ENCODE data around the gene DUSP7.

DUSP7 gene

DNA sequence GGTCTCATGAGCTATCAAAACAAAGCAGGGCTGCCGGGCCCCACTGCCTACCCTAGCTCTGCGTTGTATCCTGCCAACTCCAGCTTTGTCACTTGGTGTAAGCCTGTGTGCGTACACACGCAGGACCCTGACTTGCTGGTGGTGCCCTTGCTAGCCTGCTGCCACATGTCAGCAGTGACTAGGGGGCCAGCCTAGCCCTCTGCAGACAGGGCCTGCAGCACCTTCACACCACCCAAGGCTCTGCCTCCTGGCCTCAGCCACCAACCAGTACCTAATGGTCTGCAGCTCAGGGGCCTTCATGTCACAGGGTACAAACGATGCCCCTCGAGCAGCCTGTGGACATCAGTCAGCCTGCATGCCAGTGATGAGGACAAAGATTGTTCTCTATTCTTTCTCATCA lies 30.1 kb upstream of the DUSP7 start:
- no peak for DNase-seq (ENCODE audit: low spot score)

DNA sequence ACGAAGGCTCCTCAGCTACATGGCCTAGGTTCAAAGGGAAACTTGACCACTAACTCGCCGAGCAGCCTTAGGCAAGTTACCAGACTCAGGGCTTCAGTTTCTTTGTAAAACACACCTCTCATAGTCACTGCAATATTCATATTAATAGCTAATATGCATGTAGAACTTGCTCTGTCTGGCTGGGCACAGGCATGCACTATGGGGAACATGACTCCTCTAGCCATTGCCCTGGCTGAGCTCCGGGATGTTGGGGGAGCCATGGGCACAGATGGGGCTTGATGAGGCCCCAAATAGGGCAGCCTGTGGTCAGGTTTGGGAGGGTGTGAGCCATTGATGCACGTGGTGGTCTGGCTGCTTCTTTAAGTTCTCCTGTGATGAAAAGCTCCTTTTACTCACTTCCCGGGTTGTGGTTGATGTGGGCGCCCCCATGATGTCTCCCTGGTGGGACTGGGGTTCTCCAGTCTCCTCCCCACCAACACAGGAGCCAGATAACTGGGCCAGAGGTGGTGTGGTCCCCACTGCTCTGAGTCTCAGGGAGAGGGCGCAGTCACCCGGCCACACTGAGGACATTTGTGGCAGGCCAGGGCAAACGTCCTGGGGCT lies 29.4 kb upstream of the DUSP7 start:
- DNase-seq (ENCODE audit: low spot score), result no peak

GRCh38 chr3:52084954-52085680 lies 28.7 kb upstream of the DUSP7 start:
- no peak for DNase-seq (ENCODE audit: low spot score)

GRCh38 chr3:52084216-52084945 lies 28.0 kb upstream of the DUSP7 start:
- no peak for DNase-seq (ENCODE audit: low spot score)

GRCh38 chr3:52083556-52084087 lies 27.3 kb upstream of the DUSP7 start:
- no peak for DNase-seq (ENCODE audit: low spot score)

DNA sequence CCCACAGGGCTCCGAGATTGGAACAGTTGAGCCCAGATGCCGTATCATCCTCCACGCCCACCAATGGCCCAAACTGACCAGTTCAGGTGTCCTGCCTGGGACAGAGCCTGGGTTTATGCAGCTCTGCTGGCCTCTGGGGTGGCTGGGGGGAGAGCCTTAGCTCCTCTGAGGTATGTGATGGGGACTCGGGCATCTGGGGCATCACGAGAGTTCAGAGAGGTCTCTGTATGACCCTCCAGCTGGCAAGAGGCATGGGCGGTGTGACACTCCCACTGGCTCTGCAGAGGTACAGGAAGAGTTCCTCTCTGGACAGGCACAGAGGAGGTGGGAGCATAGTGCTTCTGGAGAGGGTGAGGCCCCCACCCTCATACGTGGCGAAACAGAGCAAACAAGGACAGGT lies 26.6 kb upstream of the DUSP7 start:
- no peak for DNase-seq (ENCODE audit: low spot score)

DNA sequence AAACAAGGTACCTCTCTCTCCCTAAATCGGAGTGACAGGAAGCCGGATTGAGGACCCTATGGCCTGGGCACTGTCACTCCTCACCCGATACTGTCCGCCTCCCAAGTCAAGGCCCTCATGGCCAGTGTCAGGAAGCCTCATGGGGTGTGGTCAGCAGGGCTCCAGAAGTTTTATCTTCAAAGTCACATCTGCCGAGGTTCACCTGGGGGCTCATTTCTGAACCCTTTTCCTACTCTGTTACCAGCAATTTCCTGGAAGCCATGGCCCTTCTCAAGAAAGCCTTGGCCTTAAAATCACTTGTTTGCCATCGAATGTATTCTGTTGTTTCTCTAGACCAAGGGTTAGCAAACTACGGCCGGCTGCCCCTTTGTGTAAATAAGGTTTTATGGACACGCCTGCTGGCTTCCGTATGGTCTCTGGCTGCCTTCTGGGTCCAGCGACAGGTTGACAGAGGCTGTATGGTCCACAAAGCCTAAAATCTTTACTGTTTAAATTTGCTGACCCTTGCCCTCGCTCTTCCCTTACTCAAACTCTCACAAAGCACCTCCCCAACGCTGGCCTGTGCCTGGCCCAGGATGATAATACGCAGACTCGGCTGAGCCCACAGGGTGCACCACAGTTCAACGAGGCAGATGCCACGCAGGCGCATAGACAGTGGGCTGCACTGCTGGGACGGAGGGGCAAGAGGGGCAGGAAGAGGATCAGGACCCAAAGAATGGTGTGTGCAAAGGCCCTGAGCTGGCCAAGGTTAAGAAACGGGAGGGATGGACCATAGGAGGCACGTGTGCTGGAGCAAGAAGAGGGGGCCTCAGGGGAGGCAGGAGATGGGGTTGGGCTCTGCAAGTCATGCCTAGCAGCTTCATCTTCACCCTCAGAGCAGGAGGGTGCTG lies 24.7 kb upstream of the DUSP7 start:
- DNase-seq (ENCODE audit: low spot score), result no peak

DNA sequence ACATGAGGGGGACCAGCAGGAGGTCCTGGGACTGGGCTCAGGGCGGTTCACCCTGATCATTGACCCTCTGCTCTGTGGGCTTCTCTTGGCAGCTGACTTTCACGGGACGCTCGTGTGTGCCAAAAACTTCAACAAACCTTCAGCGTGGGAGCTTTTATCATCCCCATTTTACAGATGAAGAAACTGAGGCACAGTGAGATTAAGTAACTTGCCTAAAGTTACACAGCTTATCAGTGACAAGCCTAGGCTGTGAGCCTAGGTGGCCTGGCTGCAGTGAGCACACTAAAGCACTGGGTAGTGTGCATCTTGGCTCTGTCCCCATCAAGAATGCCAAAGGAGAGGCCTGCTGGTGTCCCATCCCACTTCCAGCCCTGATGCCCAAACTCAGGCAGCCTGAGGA lies 23.6 kb upstream of the DUSP7 start:
- no peak for DNase-seq (ENCODE audit: low spot score)

DNA sequence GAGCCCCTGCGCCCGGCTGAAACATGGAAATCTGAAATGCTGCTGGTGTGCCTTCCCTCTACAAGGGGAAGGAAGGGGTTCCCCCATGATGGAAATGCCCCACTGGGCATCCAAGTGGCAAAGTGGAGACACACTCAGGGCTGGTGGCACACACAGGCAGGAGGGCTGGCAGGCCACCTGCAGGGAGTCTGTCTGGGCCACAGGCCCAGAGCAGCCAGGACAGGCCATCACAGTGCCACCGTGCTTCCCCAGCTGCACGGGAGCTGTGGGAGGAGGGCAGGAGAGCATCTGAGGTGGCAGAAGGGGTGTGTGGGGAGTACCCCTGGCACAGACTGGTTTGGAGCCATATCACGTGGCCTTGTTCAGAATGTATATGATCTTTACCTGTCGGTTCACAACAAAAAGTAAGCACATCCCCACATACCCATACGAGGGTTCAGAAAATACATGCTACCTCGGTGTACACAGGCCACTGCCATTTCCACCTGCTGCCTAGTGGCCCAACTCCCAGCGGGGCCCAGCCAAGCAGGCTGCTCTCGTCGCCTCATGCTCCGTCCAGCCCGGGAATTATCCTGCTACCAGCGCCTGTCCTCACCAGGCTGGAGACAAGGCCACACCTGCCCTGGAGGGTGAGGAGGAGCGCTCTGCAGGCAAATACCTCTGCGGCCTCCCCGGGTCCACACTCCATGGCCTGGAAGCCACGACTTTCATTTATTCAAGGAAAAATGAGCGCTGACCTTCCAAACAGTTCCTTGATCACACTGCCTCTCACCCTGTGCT lies 22.6 kb upstream of the DUSP7 start:
- no peak for DNase-seq (ENCODE audit: low spot score)

DNA sequence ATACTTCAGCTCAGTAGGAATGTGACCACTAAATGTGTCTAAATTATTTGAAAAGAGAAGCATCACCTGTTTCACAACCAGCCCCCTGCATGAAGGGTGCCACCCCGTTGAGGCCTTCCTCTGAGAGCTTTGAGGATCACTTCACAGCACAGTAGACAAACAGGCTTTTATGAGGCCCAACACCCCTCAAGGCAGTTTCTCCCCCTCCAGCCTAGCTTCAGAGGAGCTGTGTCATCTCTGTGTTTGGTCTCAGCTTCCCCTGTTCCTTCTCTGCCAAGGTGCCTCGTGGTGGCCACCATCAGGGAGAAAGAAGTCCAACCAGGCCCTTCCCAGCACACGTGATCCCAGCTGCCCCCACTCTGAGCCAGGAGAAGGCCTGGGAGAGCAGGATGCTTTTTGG lies 21.6 kb upstream of the DUSP7 start:
- DNase-seq (ENCODE audit: low spot score), result no peak

DNA sequence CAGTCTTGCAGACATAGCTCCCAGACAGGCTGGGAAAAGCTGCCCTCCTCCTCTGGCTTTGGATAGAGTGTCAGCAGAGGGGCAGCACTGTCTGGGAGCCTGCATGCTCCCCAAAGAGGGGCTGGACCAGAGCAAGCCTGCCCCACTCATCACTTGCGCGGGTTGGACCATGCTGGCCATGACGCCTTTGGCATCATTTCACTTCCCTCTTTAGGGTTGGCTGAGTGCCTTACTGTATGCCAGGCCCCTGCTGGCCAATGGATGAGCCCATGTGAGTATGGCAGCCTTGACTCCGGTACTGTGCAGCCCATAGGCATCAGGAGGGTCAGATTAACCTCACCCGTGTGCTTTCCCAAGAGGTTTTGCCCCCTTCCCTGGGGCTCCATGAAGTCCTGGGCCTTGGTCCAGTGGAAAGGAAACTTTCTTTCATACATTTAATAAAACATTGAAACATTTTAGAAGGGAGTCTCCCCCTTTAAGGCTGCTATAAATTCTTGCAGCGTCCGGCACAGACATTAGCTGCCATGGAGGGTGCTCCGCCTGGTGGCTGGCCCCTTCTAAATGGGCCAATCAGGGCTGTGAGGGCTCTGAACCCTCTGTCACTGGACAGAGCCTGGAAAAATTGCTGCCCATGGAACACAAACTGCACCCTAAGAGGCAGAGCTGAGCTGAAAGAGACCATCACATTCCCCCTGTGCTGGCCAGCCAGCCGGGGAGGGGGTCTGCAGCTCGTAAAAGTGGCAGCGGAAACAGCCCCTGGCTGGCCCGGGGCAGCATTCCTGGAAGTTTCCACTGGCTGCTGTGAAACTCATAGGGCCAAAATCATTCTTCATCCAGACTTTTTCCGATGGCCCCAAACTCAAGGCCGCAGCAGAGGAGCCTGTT lies 20.8 kb upstream of the DUSP7 start:
- no peak for DNase-seq (ENCODE audit: low spot score)

DNA sequence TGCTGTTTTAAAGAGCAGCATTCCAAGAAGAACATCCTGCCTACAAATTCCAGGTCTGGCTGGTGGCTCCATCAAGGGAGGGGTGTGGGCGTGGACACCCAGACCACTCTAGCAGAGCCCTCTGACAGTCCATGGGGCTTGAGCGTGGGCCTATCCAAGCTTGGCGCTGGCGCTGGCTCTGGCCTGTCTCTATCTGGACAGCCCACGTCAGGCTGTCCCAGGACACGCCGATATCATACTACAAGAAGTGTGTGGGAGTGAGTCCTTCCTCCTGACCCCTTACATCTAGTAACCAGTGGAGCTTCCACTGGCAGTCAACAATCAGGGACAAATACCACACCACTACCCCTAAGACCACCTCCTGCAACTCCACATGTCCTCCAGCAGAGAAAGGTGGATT lies 17.1 kb upstream of the DUSP7 start:
- DNase-seq (ENCODE audit: low spot score), result no peak

GRCh38 chr3:52072471-52072870 lies 16.1 kb upstream of the DUSP7 start:
- no peak for DNase-seq (ENCODE audit: low spot score)

- no peak for DNase-seq (ENCODE audit: low spot score)
These were observed 15.6 kb upstream of the DUSP7 start for GRCh38 chr3:52072020-52072419.

- no peak for DNase-seq (ENCODE audit: low spot score)
These were observed 14.6 kb upstream of the DUSP7 start for GRCh38 chr3:52070724-52071621.

DNA sequence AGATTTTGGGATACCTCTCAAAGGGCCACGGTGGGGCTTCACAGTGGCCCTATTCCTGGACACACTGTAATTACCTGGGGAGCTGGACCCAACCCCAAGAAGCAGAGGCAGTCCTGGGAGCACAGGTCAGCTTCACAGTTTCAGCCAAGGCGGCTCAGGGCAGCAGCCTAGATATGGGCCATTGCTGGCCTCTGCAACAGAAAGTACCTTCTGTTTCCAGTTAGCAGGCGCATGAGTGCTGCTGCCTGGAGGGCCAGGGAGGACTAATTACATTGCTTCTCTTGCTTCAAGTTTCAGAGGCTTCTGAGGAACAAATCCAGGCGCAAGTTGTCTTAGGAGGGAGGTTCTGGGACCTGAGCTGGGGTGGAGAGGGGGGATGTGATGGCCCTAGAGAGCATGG lies 13.5 kb upstream of the DUSP7 start:
- DNase-seq (ENCODE audit: low spot score), result no peak

DNA sequence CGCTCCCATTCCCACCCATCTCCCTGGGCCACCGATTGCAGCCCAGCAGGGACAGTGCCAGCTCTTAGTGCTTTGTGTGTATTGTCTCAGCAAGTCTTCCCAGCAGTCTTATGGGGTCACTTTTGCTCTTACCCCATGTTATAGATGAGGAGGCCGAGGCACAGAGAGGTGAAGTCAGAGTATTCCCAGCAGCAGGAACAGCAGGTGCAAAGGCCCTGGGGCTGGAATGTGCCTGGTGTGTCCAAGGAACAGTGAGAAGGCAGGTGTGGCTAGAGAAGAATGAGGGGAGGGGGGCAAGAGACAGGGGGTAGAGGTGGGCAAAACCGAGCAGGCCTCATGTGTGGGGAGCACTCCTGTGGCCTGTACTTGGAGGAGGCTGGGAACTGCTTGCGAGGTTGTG lies 12.8 kb upstream of the DUSP7 start:
- no peak for DNase-seq (ENCODE audit: low spot score)

GRCh38 chr3:52068730-52069129 lies 12.4 kb upstream of the DUSP7 start:
- DNase-seq (ENCODE audit: low spot score), result no peak

DNA sequence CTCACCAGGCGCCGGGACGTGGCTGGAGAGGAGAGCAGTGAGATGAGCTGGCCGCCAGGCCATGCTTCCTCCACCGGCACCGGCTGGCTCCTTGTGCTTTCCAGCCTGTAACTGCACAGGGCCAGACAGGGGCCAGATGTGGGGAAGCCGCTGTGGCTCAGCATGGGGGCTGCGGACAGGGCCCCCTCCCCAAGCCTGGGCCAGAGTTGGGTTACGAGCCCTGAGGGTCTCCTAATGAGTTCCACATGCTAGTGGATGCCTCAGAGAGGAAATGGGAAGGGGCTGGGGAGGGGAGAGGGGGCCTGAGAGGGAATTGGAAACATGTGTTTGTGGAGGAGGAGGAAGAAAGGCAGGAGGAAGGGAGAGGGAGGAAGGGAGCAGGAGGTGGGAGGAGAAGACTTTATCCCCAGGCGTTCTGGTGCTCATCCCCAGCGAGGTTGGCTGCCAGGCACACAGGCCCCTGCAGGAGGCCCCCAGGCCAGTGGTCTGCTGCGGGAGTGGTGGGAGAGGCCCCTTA lies 11.7 kb upstream of the DUSP7 start:
- no peak for DNase-seq (ENCODE audit: low spot score)
